NK-92 (cell line): ENCODE results near the gene BORCS6.
A peak's percentile ranks its signal among the peaks of the same experiment; 100 is the strongest.

Experiments used
- DNase-seq: peaks from one replicate; lab custom pipeline; 2025; ENCODE audit not compliant: unreplicated experiment; lab: John Stamatoyannopoulos, UW

BORCS6 gene

GRCh38 chr17:8212312-8213180, 22.6 kb upstream of the BORCS6 start:
- no peak for DNase-seq

GRCh38 chr17:8210761-8211458, 20.9 kb upstream of the BORCS6 start:
- no peak for DNase-seq

- peak; percentile 37 for DNase-seq
These were observed 20.2 kb upstream of the BORCS6 start, which contains the start of gene AURKB for GRCh38 chr17:8209907-8210760. TSS of gene AURKB (minus strand) at chr17:8210575. CDS start at chr17:8210224, 351 bp downstream.

- DNase-seq = no peak
These were observed 16.6 kb upstream of the BORCS6 start for GRCh38 chr17:8206536-8206935.

- DNase-seq = no peak
These were observed 15.0 kb upstream of the BORCS6 start for GRCh38 chr17:8204761-8205555.

GRCh38 chr17:8192070-8192815, 2.3 kb upstream of the BORCS6 start:
- DNase-seq = no peak

- no peak for DNase-seq
These were observed 526 bp upstream of the BORCS6 start for GRCh38 chr17:8190506-8190905.

- DNase-seq = no peak
These were observed 804 bp downstream of the BORCS6 start for GRCh38 chr17:8189041-8189710.

- DNase-seq = no peak
These were observed 1.6 kb downstream of the BORCS6 start for GRCh38 chr17:8188263-8188839.

GRCh38 chr17:8187517-8188262, 2.3 kb downstream of the BORCS6 start:
- no peak for DNase-seq

- no peak for DNase-seq
These were observed 3.0 kb downstream of the BORCS6 start for GRCh38 chr17:8186787-8187516.

- DNase-seq = no peak
These were observed 3.6 kb downstream of the BORCS6 start for GRCh38 chr17:8186446-8186786.

GRCh38 chr17:8185582-8186445, 4.2 kb downstream of the BORCS6 start:
- no peak for DNase-seq

GRCh38 chr17:8176998-8177731, 12.8 kb downstream of the BORCS6 start:
- no peak for DNase-seq

- DNase-seq = no peak
These were observed 13.6 kb downstream of the BORCS6 start, which contains the start of gene TMEM107 for GRCh38 chr17:8176197-8176940. TSS of gene TMEM107 (minus strand) at chr17:8176380. CDS start at chr17:8176286, 94 bp downstream.
